ENCODE data around the gene GOLPH3. TPM values are rescaled to one million over a fixed set of nuclear protein-coding genes. Genes with fewer than 3 reads are reported as not detected.

GOLPH3 gene
- total and polyA plus RNA-seq, 2 of the 8 experiments (the other 6 are each of a cell fraction or from before 2014, with no cell fraction given): 53.7 to 93.6 TPM

- TF ChIP-seq CHD1 (IDR thresholded peaks at IDR 0.05; ENCODE audit: low read depth, low read length): no peak
- TF ChIP-seq POLR2AphosphoS5 (IDR thresholded peaks at IDR 0.05; ENCODE audit: low read depth, low read length): no peak
- TF ChIP-seq NANOG (IDR thresholded peaks at IDR 0.05; ENCODE audit: insufficient read depth, low read depth, low read length, poor library complexity, severe bottlenecking): no peak
Observed at GRCh38 chr5:32092938-32093812, 80.9 kb downstream of the GOLPH3 start (continued).

Measured in H1 (cell line).